ENCODE measurements around the gene C2orf74. TPM values are rescaled to one million over a fixed set of nuclear protein-coding genes. Genes with fewer than 3 reads are reported as not detected.
A peak's percentile ranks its signal among the peaks of the same experiment; 100 is the strongest.

Gene C2orf74
- polyA plus RNA-seq, 1 donor (not counting 4 experiments of a cell fraction or from before 2014, with no cell fraction given): 24.3 TPM

GRCh38 chr2:61176755-61177726 is 15.1 kb downstream of the C2orf74 start:
- DNase-seq (ENCODE audit: low read depth, low spot score) (peak; percentile 49), FAIRE-seq (no peak)
- no peaks in the 10 kb centered on the region for H3K9me1 ChIP-seq (ENCODE audit: control insufficient read depth, extremely low read depth, insufficient read depth, low read length)
- peaks cover 37% of the 10 kb centered on the region for H3K4me1 ChIP-seq (ENCODE audit: control insufficient read depth, extremely low read depth, insufficient read depth, low read length)
- TF ChIP-seq EZH2 (IDR thresholded peaks at IDR 0.05; ENCODE audit: low read length) (no peak), CTCF (optimal IDR thresholded peaks at IDR 0.05 in 1 of 3, IDR thresholded peaks at IDR 0.05 in 1 of 3, conservative IDR thresholded peaks at IDR 0.05 in 1 of 3; ENCODE audit: extremely low read depth in 1 of 3, insufficient read depth in 2 of 3, low read length in 3 of 3) (peak in 1 of 3 experiments; percentile 5)
- no peaks in the 10 kb centered on the region for H4K20me1 ChIP-seq (ENCODE audit: control insufficient read depth, extremely low read depth, insufficient read depth, low read length)
- peak overlapping the region; percentile 60 to 78 (median 75) for H3K4me3 ChIP-seq (ENCODE audit: control insufficient read depth in 2 of 3, extremely low read depth in 1 of 3, insufficient read depth in 2 of 3, low read depth in 1 of 3, low read length in 3 of 3)
- H3K79me2 ChIP-seq (ENCODE audit: control insufficient read depth, insufficient read depth, low read length): peaks cover 8% of the 10 kb centered on the region
- H3K27ac ChIP-seq (ENCODE audit: control insufficient read depth, insufficient read depth, low read length): peak overlapping the region; percentile 85
- no peaks in the 10 kb centered on the region for H3K9me3 ChIP-seq (ENCODE audit: control insufficient read depth, low read depth, low read length)
- H3K9ac ChIP-seq (ENCODE audit: control insufficient read depth, extremely low read depth, insufficient read depth, low read length): peak overlapping the region; percentile 88
- H3K4me2 ChIP-seq (ENCODE audit: control insufficient read depth, extremely low read depth, insufficient read depth, low read depth, low read length): peak overlapping the region; percentile 88
- no peaks in the 10 kb centered on the region for H3K27me3 ChIP-seq (ENCODE audit: control insufficient read depth, extremely low read depth, insufficient read depth, low read length)
- peaks cover 4 to 17% of the 10 kb centered on the region in 2 experiments for H3K36me3 ChIP-seq (ENCODE audit: control insufficient read depth in 2 of 2, extremely low read depth in 1 of 2, insufficient read depth in 2 of 2, low read length in 2 of 2)
- dilution Hi-C loops (cut with MboI; ENCODE audit: extremely low pct_ligation_motif_present, low sequenced_read_pairs): no loop called here
- H2AFZ ChIP-seq (ENCODE audit: control insufficient read depth, low read length): peak overlapping the region; percentile 96

- Histone ChIP-seq H3K4me3 (ENCODE audit: control insufficient read depth in 2 of 3, extremely low read depth in 1 of 3, insufficient read depth in 2 of 3, low read depth in 1 of 3, low read length in 3 of 3) (peak overlapping the region; percentile 47 to 78 (median 69)), H3K79me2 (ENCODE audit: control insufficient read depth, insufficient read depth, low read length) (peaks cover 8% of the 10 kb centered on the region)
- no peak for FAIRE-seq
These were observed 15.9 kb downstream of the C2orf74 start for GRCh38 chr2:61177727-61178549.

More at GRCh38 chr2:61177727-61178549, 15.9 kb downstream of the C2orf74 start:
- Histone ChIP-seq H3K9me3 (ENCODE audit: control insufficient read depth, low read depth, low read length) (no peaks in the 10 kb centered on the region), H3K27ac (ENCODE audit: control insufficient read depth, insufficient read depth, low read length) (peak overlapping the region; percentile 85), H3K4me1 (ENCODE audit: control insufficient read depth, extremely low read depth, insufficient read depth, low read length) (peaks cover 37% of the 10 kb centered on the region), H3K9me1 (ENCODE audit: control insufficient read depth, extremely low read depth, insufficient read depth, low read length) (no peaks in the 10 kb centered on the region), H3K36me3 (ENCODE audit: control insufficient read depth in 2 of 2, extremely low read depth in 1 of 2, insufficient read depth in 2 of 2, low read length in 2 of 2) (peaks cover 7 to 23% of the 10 kb centered on the region in 2 experiments), H3K9ac (ENCODE audit: control insufficient read depth, extremely low read depth, insufficient read depth, low read length) (peak overlapping the region; percentile 88), H4K20me1 (ENCODE audit: control insufficient read depth, extremely low read depth, insufficient read depth, low read length) (no peaks in the 10 kb centered on the region), H2AFZ (ENCODE audit: control insufficient read depth, low read length) (peak overlapping the region; percentile 78), H3K4me2 (ENCODE audit: control insufficient read depth, extremely low read depth, insufficient read depth, low read depth, low read length) (peak overlapping the region; percentile 88), H3K27me3 (ENCODE audit: control insufficient read depth, extremely low read depth, insufficient read depth, low read length) (no peaks in the 10 kb centered on the region)
- no peak for DNase-seq (ENCODE audit: low read depth, low spot score)
- dilution Hi-C loops (cut with MboI; ENCODE audit: extremely low pct_ligation_motif_present, low sequenced_read_pairs): no loop called here
- TF ChIP-seq EZH2 (IDR thresholded peaks at IDR 0.05; ENCODE audit: low read length): no peak
- no peak for TF ChIP-seq CTCF (optimal IDR thresholded peaks at IDR 0.05 in 1 of 3, IDR thresholded peaks at IDR 0.05 in 1 of 3, conservative IDR thresholded peaks at IDR 0.05 in 1 of 3; ENCODE audit: extremely low read depth in 1 of 3, insufficient read depth in 2 of 3, low read length in 3 of 3)
